Activated CD8-positive, alpha-beta memory T cell treated with anti-CD3 and anti-CD28 coated beads, Interleukin-2, amount 50 U/mL, for 4 hours (primary cell): Measurements from ENCODE around the gene GLP1R.
"Not testable (repeated sequence)": the region's sequence is repeated elsewhere in the genome, so short reads cannot be mapped to it uniquely, and the experiment has no call there.

ENCODE experiments used
- DNase-seq: peaks from one replicate; pipeline ENCODE4 v3.0.0-alpha.2; 2020

Gene GLP1R

GRCh38 chr6:39090036-39090435, 41.5 kb downstream of the GLP1R start:
- no peak for DNase-seq

DNA sequence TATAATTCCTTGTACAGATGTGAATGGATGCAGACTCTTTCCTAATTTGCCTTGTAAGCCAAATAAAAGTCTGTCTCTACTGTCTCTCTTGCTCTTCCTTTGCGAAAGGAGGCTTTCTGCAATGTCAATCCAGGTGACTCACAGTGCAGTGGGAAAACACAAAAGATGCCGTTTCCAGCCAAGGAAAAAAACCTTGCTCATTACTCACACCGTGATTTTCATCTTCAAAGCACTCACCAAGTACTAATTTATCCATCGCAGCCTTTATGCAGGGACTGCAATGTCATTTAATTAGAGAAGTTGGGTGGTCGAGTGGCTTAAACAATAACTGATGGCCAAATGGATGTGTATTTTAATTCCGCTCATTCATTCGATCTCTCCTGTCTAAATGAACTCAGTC, 42.6 kb downstream of the GLP1R start:
- no peak for DNase-seq

DNA sequence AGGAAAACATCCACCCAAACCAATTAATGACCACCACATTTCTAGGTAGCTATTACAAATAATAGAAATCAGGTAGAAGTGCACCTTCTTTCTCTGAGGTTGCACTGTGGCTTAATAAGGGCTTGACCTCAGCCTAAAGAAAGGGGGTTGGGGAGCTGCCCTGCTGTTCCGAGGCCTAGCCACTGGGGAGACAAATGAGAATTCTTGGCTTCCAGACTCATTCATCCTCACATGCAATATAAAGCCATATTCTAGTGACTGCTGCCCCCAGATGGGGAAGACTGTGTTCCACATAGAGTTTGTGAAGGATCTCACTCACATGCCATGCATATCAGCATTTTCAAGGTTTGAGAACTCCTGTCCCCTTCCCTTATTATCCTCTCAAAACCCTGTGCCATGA, 43.5 kb downstream of the GLP1R start:
- DNase-seq, result no peak

GRCh38 chr6:39093149-39093708, 44.6 kb downstream of the GLP1R start:
- no peak for DNase-seq

DNA sequence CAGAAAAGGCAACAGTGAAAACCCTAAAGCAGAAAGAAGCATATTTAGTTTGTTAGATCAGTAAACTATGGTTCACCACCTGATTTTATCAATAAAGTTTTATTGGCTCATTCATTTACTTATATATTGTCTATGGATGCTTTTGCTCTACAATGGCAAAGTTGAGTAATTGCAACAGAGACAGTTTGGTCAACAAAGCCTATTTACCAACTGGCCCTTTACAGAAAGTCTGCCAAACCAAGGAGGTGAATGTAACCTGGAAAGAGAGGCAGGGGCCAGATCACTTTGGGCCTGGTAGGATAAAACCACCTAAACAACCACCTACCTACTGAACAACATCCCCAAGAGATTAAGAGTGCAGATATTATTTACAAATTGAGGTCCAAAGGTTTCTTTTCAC, 47.0 kb downstream of the GLP1R start:
- no peak for DNase-seq

GRCh38 chr6:39100358-39100757, 51.8 kb downstream of the GLP1R start:
- no peak for DNase-seq

DNA sequence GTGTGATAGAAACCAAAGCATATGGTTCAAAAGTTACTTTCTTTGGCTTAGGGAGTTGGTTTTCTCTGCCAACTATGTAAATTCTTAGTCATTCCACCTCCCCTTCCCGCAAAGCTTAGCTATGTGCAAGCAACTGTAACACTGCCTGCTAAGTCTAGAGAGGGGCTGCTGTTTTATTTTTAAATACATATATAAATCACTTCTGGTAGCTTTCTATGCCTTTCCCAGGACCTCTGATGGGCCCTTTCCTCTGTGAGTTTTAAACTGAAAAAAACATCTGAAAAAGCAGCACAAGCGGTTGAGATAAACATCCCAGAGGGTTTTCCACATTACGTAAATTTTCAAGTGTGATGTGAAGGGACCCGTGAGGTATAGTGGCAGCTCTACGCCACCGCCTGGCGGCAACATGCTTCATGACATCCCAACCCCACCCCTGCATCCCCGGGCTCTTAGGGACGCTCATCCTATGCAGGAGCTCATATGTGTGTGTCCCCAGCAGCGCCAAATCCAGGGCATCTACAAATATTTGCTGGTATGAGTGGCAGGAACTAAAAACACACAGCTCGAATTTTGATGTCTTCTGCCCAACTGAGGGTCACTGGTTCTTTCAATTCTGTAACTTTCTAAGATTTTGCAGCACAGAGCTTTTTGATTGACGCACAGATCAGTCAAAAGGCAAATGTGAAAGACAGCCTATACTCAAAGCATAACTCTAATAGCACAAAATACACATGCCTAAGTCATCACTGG, 53.7 kb downstream of the GLP1R start:
- DNase-seq, result no peak

- no peak for DNase-seq
Observed at GRCh38 chr6:39102821-39103136, 54.2 kb downstream of the GLP1R start.

DNA sequence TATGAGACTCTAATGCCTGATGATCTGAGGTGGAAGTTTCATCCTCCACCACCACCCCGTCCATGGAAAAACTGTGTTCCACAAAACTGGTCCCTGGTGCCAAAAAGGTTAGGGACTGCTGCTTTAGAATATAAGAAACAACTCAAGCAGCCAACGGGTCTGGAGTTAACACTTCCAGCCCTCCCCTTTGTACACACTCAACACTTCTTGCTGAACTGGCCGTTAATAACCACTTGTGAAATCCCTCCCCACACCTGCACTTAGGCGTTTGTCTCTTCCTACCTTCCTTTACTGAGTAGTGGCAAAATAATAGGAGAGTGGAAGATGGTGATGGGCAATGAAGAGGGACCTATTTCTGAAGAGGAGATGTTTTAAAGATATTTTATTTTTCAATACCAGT, 55.9 kb downstream of the GLP1R start:
- DNase-seq, result no peak

- no peak for DNase-seq
Observed at GRCh38 chr6:39107034-39107433, 58.5 kb downstream of the GLP1R start.

- DNase-seq, result no peak
Observed at GRCh38 chr6:39107641-39108040, 59.1 kb downstream of the GLP1R start.

GRCh38 chr6:39108041-39108839, 59.7 kb downstream of the GLP1R start:
- no peak for DNase-seq

GRCh38 chr6:39111280-39111679, 62.7 kb downstream of the GLP1R start:
- no peak for DNase-seq

DNA sequence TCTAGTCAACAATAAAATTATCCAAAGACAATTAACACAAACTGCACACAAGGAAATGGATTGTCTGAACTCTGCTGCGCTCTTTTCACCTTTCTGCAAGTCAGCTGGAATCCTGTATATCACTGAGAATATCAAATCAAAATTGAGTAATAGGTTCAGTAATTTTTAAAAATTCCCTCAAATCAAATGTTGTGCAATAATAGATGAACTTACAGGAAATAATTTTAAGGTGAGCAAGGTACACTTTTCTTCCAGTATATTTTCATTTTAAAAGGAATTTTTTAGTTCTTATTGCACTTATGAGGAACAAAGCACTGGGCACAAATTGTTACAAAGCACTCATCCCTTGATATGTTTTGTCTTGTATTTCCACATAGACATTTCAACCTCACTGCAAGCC, 65.2 kb downstream of the GLP1R start:
- DNase-seq, result no peak

GRCh38 chr6:39114388-39114703, 65.8 kb downstream of the GLP1R start:
- no peak for DNase-seq

GRCh38 chr6:39114704-39115599, 66.4 kb downstream of the GLP1R start, which contains the start of gene SAYSD1:
Gene SAYSD1, minus strand, starts transcription at chr6:39115186. Its CDS starts 97 bp downstream, at chr6:39115089.
- peak; percentile 91 for DNase-seq

DNA sequence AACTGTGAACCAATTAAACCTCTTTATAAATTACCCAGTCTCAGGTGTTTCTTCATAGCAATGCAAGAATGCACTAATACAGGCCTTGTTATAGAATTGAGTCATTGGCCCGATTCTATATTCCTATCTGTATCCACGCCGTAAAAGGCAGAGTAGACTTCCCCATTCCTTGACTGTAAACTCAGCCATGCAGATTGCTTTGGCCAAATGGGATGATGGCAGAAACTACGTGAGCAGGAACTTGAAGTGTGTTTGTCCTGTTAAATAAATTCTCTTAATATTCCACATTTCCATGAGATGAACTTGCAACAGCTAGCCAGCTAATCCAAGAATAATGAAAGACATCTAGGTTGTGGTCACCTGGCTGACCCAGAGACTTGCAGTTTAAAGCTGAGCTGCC, 70.3 kb downstream of the GLP1R start:
- no peak for DNase-seq

DNA sequence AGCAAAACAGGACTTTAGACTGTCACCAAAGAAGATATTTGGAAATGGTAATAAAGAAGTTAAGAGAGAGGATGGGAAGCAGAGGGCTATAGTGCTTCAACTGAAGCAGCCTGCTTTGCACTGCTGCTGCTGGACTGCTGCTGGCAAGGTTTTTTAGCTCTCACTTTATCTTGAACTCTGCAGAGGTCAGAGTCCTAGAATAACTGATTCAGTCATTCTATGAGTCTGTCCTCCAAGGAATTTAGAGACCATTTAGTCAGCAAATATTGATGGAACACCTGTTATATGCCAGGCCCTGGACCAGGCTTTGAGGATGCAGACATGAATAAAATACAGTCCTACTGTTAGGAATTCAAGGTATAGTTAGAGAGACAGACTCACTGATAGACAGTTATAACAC, 75.5 kb downstream of the GLP1R start:
- no peak for DNase-seq

GRCh38 chr6:39128106-39128505, 79.5 kb downstream of the GLP1R start:
- DNase-seq, result no peak

GRCh38 chr6:39128832-39129231, 80.3 kb downstream of the GLP1R start:
- no peak for DNase-seq

- DNase-seq, result no peak
Observed at GRCh38 chr6:39130691-39131090, 82.1 kb downstream of the GLP1R start.

DNA sequence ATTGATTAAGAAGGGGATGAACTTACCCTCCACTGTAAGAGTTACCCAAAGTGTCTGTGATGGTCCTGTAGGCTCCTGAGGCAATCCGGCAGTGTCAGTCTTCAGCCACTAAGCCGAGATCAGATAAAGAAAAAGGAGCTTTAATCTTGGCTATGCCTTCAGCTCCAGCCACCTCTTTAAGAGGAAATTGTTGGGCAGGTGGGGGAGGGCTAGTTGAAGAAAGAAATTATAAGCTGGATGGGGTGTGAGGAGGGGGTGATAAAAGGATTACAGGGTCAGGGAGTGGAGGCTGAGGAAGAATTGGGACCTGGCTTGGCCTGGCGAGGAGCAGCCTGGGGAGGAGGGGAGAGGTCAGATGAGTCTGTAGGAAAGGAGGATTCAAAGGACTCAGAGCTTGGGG, 86.2 kb downstream of the GLP1R start:
- DNase-seq, result not testable (repeated sequence)

DNA sequence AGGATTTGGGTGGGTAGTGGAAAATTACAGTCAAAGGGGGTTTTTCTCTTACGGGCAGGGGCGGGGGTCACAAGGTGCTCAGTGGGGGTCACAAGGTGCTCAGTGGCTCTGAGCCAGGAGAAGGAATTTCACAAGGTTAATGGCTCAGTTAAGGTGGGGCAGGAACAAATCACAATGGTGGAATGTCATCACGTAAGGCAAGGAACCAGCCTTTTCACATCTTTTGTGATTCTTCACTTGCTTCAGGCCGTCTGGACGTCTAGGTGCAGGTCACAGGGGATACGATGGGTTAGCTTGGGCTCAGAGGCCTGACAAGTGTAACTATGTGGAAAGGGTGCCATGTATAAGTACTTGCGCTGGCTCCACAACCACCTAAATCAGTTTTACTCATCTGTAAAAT, 87.6 kb downstream of the GLP1R start:
- not testable (repeated sequence) for DNase-seq
